IPS DF 19.7 (cell line): ENCODE data around the gene CD300LG.

Source experiments
- DNase-seq: peaks from one replicate; pipeline ENCODE4 v3.0.0-alpha.2; 2013; ENCODE audit warnings: low read depth, low spot score

The CD300LG gene

DNA sequence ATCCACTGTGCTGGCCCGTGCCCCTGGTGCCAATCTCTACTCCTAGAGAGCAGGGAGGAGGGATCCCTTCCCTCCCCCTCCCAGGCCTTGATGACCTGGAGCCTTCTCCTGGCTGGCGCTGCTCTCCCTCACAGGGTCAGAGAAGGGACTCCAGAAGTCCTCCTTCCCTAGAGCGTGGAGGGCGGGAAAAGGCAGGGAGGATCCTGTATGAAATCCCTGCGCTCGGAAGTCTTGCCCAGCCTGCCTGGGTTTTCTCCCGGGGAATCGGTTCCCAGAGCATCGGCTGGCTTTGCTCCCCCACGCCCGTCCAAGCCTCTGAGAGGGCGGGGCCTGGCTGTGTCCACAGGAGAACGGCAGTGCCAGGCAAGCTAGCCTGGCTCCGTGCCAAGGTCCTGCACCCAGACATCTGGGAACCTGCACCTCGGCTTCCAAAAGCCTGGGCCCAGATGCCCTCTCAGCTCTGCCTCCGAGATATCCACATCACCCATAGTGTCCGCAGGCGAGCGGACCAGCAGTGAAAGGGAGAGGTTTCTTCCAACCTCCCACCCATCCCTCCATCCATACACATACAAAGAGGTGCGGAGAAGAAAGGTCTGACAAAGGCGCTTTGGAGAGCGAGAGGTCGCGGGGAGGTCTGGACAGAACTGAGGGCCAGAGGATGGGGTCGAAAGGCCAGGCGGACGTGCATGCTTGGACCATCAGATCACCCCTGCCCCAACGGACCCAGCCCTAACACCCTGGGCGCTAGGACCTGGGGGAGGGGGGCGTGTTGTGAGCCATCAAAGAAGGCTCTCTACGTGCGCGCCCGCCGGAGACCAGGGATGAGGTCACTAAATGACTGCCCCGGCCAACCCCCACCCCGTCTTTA lies 59.2 kb downstream of the CD300LG start:
- no peak for DNase-seq

DNA sequence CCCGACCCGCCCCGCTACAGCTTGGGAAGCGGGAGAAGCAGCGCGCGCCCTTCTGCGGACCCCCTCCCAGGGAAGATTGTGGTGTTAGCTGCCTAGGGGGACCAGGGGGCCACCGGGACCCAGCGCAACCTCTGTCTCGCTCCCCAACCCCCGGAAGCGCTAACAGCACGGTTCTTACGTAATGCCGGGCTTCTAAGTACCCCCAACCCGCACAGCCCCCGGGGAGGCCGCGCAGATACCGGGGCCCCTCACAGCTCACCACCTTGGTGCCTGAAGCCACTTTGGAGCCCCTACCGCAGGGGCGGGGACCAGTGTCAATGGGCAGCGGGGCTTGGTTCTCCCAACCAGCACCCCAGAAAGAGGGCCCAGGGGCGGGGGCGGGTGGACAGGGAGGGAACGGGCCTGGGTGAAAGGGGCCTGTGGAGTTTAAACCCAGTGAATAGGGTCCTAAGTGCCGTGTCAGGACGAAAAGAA lies 60.0 kb downstream of the CD300LG start:
- DNase-seq = no peak

DNA sequence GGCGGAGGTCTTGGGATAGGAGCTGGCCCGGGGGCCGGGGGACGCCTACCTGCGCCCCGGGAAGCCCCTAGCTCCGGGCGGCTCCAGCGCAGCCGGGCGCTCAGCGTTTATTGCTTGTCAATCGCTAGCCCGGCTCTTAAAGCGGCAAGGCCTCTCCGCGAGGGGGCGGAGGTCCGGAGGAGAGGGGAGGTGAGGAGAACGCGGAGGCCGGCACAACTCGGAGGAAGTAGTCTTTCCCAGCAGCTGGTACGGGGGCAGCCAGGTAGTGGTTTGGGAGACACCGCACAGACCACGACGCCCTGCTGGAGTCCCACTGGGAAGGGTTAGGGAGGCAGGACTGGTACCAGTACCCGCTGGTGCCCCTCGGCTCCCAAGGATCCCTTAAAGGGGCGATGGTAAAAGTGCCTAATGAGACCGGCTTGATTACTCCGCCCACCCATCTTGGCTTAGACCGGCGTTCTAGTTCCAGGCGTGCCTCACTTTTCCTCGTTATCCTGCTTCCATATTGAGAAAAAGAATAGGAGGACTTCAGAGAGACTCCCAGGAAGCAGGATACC lies 60.5 kb downstream of the CD300LG start, which contains the start of gene MPP2:
MPP2 (minus strand) TSS at position 112 of the 557 bp plus-strand sequence. CDS start 3,076 bp downstream, outside the sequence.
- no peak for DNase-seq

- no peak for DNase-seq
These were observed 61.2 kb downstream of the CD300LG start for GRCh38 chr17:43907998-43908721.

DNA sequence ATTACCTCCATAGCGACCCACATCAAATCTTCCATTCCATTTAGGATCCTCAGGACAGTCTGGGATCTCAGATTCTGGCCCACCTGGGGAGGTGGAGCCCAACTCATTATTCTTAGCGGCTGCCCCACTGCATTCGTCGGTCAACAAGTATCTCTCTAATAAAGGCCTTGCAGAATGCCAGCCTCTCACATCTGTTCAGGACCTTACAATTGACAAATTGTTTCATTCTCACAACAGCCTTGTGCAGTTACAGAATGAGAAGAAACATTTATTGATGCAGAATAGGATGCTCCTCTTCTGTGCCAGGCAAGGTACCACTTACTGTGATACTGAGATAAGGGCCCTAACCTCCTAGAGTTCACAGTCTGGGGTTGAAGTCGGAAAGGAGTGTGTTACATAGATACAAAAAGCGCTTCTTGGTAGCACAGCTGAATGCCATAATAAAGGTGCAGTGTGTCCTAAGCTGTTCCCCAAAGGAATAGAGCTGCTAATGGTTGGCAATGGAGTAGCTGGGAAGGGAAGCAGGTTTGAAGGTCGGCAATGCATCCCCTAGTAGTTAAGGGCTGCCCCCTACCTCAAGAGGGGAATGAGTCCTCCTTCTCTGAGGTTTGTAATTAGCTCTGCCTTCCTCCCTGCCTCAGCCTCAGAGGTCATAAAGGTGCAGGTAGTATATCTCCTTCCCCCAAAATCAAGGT lies 62.7 kb downstream of the CD300LG start:
- no peak for DNase-seq

- DNase-seq = no peak
These were observed 64.9 kb downstream of the CD300LG start for GRCh38 chr17:43911904-43912303.

DNA sequence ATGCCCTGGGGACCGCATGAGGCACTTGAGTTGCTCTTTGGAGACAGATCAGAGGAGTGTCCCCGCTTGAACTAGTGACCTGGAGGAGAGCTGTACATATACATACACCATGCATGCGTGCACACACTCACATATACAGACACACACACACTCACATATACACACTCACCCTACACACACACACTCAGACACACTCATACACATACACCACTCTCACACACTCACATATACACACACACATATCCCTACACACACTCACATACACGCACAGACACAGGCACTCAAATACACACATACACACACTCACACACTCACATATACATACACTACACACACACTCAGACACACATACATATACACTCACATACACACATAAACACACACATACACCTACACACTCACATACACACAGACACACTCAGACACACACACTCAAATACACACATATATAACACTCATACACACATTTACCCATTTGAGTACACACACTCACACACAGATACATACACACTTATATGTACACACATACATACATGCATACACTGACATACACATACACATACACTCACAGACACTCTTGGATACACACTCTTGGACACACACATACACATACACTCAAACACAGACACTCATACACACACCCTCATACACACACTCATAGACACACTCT lies 65.8 kb downstream of the CD300LG start:
- no peak for DNase-seq
